PFSK-1 (cell line): ENCODE measurements around the gene COPB2.

ENCODE experiments used
- POLR2AphosphoS5 ChIP-seq: IDR thresholded peaks from 2 replicates; pipeline ENCODE4 v1.6.1; 2012; ENCODE audit warnings: low read depth, mild to moderate bottlenecking, control low read depth, low read length, moderate library complexity
- SIN3A ChIP-seq: IDR thresholded peaks from 2 replicates; pipeline ENCODE4 v1.6.1; 2012; ENCODE audit warnings: mild to moderate bottlenecking, low read length, moderate library complexity, borderline replicate concordance; ENCODE audit not compliant: insufficient read depth
- TF ChIP-seq, protein P1 (sequence below), 2 experiments: IDR thresholded peaks; 2 replicates each; pipeline versions ENCODE4 v1.6.1 to v1.8.0; 2011 to 2012; ENCODE audit warnings: low read depth in 2 of 2, low read length in 2 of 2, control low read depth in 1 of 2, inconsistent platforms in 1 of 2, mild to moderate bottlenecking in 1 of 2, moderate library complexity in 1 of 2; ENCODE audit not compliant: insufficient read depth in 1 of 2

DNA sequence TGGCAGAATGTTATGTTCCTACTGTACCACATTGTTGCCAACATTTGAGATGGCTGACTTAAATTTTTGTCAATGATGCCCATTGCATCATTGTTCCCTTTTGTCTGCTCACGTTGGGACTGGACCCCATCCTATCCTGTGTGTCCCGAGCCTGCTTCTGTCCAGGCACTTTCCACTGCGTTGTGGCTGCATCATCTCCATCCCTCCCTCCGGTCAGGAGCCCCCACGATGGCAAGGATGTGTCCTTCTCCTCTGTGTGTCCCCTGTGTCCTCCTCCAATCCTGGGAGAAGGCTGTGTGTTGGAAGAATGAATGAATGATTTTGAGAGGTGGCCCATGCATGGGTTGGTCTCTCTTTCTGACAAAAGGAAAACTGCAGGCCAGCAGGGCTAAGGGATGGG is 65.0 kb downstream of the COPB2 start:
- TF ChIP-seq, protein P1, sequence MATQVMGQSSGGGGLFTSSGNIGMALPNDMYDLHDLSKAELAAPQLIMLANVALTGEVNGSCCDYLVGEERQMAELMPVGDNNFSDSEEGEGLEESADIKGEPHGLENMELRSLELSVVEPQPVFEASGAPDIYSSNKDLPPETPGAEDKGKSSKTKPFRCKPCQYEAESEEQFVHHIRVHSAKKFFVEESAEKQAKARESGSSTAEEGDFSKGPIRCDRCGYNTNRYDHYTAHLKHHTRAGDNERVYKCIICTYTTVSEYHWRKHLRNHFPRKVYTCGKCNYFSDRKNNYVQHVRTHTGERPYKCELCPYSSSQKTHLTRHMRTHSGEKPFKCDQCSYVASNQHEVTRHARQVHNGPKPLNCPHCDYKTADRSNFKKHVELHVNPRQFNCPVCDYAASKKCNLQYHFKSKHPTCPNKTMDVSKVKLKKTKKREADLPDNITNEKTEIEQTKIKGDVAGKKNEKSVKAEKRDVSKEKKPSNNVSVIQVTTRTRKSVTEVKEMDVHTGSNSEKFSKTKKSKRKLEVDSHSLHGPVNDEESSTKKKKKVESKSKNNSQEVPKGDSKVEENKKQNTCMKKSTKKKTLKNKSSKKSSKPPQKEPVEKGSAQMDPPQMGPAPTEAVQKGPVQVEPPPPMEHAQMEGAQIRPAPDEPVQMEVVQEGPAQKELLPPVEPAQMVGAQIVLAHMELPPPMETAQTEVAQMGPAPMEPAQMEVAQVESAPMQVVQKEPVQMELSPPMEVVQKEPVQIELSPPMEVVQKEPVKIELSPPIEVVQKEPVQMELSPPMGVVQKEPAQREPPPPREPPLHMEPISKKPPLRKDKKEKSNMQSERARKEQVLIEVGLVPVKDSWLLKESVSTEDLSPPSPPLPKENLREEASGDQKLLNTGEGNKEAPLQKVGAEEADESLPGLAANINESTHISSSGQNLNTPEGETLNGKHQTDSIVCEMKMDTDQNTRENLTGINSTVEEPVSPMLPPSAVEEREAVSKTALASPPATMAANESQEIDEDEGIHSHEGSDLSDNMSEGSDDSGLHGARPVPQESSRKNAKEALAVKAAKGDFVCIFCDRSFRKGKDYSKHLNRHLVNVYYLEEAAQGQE (IDR thresholded peaks at IDR 0.05; ENCODE audit: insufficient read depth in 1 of 2, low read depth in 2 of 2, low read length in 2 of 2) = no peak
- no peak for TF ChIP-seq POLR2AphosphoS5
- no peak for TF ChIP-seq SIN3A
